ENCODE results near the gene C4orf36. TPM values are rescaled to one million over a fixed set of nuclear protein-coding genes. Genes with fewer than 3 reads are reported as not detected.

The C4orf36 gene
- total and polyA plus RNA-seq, 2 of the 8 experiments (the other 6 are each of a cell fraction or from before 2014, with no cell fraction given), result 1.2 to 1.5 TPM

DNA sequence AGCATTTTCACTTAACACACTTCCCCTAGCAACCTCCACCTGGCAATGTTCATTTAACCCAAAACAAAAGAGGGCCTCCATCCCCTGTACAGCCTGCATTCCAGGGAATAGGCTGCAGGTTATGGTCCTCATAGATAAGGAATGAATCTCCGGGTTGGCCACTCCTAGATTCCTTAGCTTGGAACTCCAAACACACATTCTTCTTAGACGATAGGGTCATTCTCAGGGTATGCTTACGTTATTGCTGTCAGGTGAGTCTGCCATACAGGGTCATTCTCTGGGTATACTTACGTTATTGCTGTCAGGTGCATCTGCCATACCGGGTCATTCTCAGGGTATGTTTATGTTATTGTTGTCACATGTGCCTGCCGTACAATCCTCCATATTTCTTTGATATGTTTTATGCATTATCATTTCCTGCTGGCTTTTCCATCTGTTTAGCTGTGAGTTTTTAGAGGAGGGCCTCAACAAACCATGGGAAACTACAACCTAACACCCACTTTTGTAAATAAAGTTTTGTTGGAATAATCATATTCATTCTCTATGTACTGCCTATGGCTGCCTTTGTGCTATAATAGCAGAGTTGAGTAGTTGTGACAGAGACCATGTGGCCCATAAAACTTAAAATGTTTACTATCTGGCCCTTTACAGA is 34.3 kb upstream of the C4orf36 start:
- H3K23ac ChIP-seq (ENCODE audit: insufficient read length), result no peak overlapping the region
- no peak for TF ChIP-seq RBBP5 (IDR thresholded peaks at IDR 0.05; ENCODE audit: borderline replicate concordance, low read depth, low read length)
- TF ChIP-seq CEBPB (IDR thresholded peaks at IDR 0.05; ENCODE audit: low read depth, low read length), result no peak
- no peak for TF ChIP-seq CBX5 (IDR thresholded peaks at IDR 0.05; ENCODE audit: low read depth, low read length)
- TF ChIP-seq KDM5A (IDR thresholded peaks at IDR 0.05; ENCODE audit: low read length), result no peak
- TF ChIP-seq, protein P1, sequence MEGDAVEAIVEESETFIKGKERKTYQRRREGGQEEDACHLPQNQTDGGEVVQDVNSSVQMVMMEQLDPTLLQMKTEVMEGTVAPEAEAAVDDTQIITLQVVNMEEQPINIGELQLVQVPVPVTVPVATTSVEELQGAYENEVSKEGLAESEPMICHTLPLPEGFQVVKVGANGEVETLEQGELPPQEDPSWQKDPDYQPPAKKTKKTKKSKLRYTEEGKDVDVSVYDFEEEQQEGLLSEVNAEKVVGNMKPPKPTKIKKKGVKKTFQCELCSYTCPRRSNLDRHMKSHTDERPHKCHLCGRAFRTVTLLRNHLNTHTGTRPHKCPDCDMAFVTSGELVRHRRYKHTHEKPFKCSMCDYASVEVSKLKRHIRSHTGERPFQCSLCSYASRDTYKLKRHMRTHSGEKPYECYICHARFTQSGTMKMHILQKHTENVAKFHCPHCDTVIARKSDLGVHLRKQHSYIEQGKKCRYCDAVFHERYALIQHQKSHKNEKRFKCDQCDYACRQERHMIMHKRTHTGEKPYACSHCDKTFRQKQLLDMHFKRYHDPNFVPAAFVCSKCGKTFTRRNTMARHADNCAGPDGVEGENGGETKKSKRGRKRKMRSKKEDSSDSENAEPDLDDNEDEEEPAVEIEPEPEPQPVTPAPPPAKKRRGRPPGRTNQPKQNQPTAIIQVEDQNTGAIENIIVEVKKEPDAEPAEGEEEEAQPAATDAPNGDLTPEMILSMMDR (IDR thresholded peaks at IDR 0.05; ENCODE audit: control extremely low read depth in 1 of 3, insufficient read depth in 1 of 3, low read depth in 1 of 3, low read length in 3 of 3), result no peak
- no peak for TF ChIP-seq SUZ12 (IDR thresholded peaks at IDR 0.05; ENCODE audit: low read length)
- TF ChIP-seq SP1 (IDR thresholded peaks at IDR 0.05; ENCODE audit: low read depth, low read length), result no peak
- no peak for TF ChIP-seq FOSL1 (IDR thresholded peaks at IDR 0.05; ENCODE audit: insufficient read depth, low read depth, low read length)
- TF ChIP-seq POLR2AphosphoS5 (IDR thresholded peaks at IDR 0.05; ENCODE audit: low read depth, low read length), result no peak

More for the DNA sequence above, 34.3 kb upstream of the C4orf36 start:
- Histone ChIP-seq H3K4me1 (replicated peaks in 1 of 4; ENCODE audit: control insufficient read depth in 3 of 4, insufficient read depth in 4 of 4, low read length in 3 of 4) (no peaks in the 10 kb centered on the region), H4K20me1 (replicated peaks in 1 of 2; ENCODE audit: control insufficient read depth in 1 of 2, insufficient read depth in 2 of 2, low read length in 2 of 2) (no peaks in the 10 kb centered on the region), H2BK15ac (ENCODE audit: low read length) (no peak overlapping the region), H3K27me3 (replicated peaks in 1 of 4; ENCODE audit: control insufficient read depth in 3 of 4, extremely low read depth in 1 of 4, insufficient read depth in 3 of 4, low read length in 3 of 4) (no peaks in the 10 kb centered on the region), H4K8ac (ENCODE audit: extremely low read depth, insufficient read depth, low read length) (no peak overlapping the region), H3K4me3 (ENCODE audit: extremely low read depth in 1 of 4, insufficient read depth in 2 of 4, low read depth in 3 of 4, low read length in 4 of 4) (no peak overlapping the region), H3K18ac (ENCODE audit: extremely low read depth, low read length) (no peak overlapping the region), H3K4me2 (ENCODE audit: insufficient read depth in 1 of 2, low read depth in 2 of 2, low read length in 2 of 2) (no peak overlapping the region), H3K79me2 (ENCODE audit: control insufficient read depth in 1 of 2, insufficient read depth in 2 of 2, low read length in 2 of 2) (no peaks in the 10 kb centered on the region), H3K23me2 (ENCODE audit: low read depth, low read length) (no peaks in the 10 kb centered on the region), H3K79me1 (ENCODE audit: low read depth, low read length) (no peaks in the 10 kb centered on the region), H3K4ac (replicated peaks; ENCODE audit: insufficient read length, low read depth, low read length) (no peak overlapping the region), H3K14ac (ENCODE audit: insufficient read length) (no peak overlapping the region), H4K5ac (ENCODE audit: insufficient read length, low read depth, low read length) (no peak overlapping the region), H2BK5ac (ENCODE audit: low read depth, low read length) (no peak overlapping the region), H3K36me3 (ENCODE audit: control insufficient read depth in 2 of 4, insufficient read depth in 4 of 4, low read length in 3 of 4) (no peaks in the 10 kb centered on the region), H3K56ac (replicated peaks; ENCODE audit: insufficient read length, low read depth, low read length) (no peak overlapping the region), H2BK120ac (replicated peaks; ENCODE audit: low read depth, low read length) (no peak overlapping the region), H3K9me3 (ENCODE audit: insufficient read depth in 2 of 2, low read depth in 1 of 2, low read length in 1 of 2) (no peaks in the 10 kb centered on the region), H2BK12ac (ENCODE audit: low read depth, low read length) (no peak overlapping the region), H2AFZ (ENCODE audit: low read length) (no peak overlapping the region), H2BK20ac (ENCODE audit: low read length) (no peak overlapping the region), H2AK5ac (ENCODE audit: low read depth, low read length) (no peak overlapping the region; the same call in 1 of the 2 replicates), H3K27ac (ENCODE audit: low read depth, low read length) (no peak overlapping the region), H3K9ac (replicated peaks in 1 of 4; ENCODE audit: extremely low read depth in 1 of 4, low read depth in 3 of 4, low read length in 3 of 4) (no peak overlapping the region), H4K91ac (replicated peaks; ENCODE audit: insufficient read length, low read length) (no peak overlapping the region)
- 91% methylated on average over 6 of the region's 6 CpGs; no CpG with 5 or more reads in 1 of the 2 experiments for WGBS, 2 experiments (ENCODE audit: extremely low coverage in 1 of 2, insufficient coverage in 1 of 2, insufficient read length in 1 of 2, insufficient replicate concordance in 2 of 2, low coverage in 1 of 2, low lambda C conversion rate in 2 of 2, missing lambda C conversion rate in 1 of 2)
- CTCF ChIA-PET (ENCODE audit: partially characterized antibody), result interaction anchor here (0.8 to 1.4 kb wide), 3 partner anchors 9 to 188 kb away, joined by 3 to 5 read pairs (median 3); no protein-coding TSS in a partner anchor
- DNase-seq (ENCODE audit: low read depth in 1 of 2, low spot score in 2 of 2) (no peak), FAIRE-seq (no peak)
- POLR2A ChIA-PET (ENCODE audit: partially characterized antibody), result no interaction called here

Data from H1 (cell line).